Small intestine (tissue), 7 donors: ENCODE measurements around the gene PLA2G4C. TPM values are rescaled to one million over a fixed set of nuclear protein-coding genes. Genes with fewer than 3 reads are reported as not detected.

Experiments used
- DNase-seq, 2 donors: peaks; one replicate each; pipeline versions ENCODE4 v3.0.0 to v3.0.0-alpha.2; 2013
- FAIRE-seq: peaks from 2 replicates; lab custom pipeline; 2012; peaks lifted over from hg19 to GRCh38; lab: Jason Lieb, UNC
- H3K27ac ChIP-seq, 3 donors: one replicate each; pipeline ENCODE4 v1.5.1; 2013; ENCODE audit warnings: low read length in 2 of 3, mild to moderate bottlenecking in 2 of 3, control low read depth in 1 of 3, inconsistent platforms in 1 of 3, low read depth in 1 of 3, moderate library complexity in 1 of 3
- H3K27me3 ChIP-seq, 3 donors: one replicate each; pipeline ENCODE4 v1.6.1; 2013; ENCODE audit warnings: low read length in 3 of 3, inconsistent platforms in 1 of 3; ENCODE audit not compliant: control insufficient read depth in 3 of 3, insufficient read depth in 3 of 3
- H3K36me3 ChIP-seq, 3 donors: one replicate each; pipeline ENCODE4 v1.6.1; 2013; ENCODE audit warnings: low read length in 3 of 3, inconsistent platforms in 1 of 3, low read depth in 1 of 3, mild to moderate bottlenecking in 1 of 3, moderate library complexity in 1 of 3; ENCODE audit not compliant: control insufficient read depth in 3 of 3, insufficient read depth in 2 of 3
- H3K4me1 ChIP-seq, 3 donors: one replicate each; pipeline ENCODE4 v1.6.1; 2013; ENCODE audit warnings: low read length in 2 of 3, inconsistent platforms in 1 of 3, low read depth in 1 of 3, mild to moderate bottlenecking in 1 of 3, moderate library complexity in 1 of 3; ENCODE audit not compliant: control insufficient read depth in 3 of 3, insufficient read depth in 2 of 3
- H3K4me3 ChIP-seq, 3 donors: one replicate each; pipeline ENCODE4 v1.5.1; 2013; ENCODE audit warnings: low read length in 3 of 3, control low read depth in 1 of 3, inconsistent platforms in 1 of 3, low read depth in 1 of 3, mild to moderate bottlenecking in 1 of 3, moderate library complexity in 1 of 3
- H3K9me3 ChIP-seq, 2 donors: one replicate each; pipeline ENCODE4 v1.6.1; 2013; ENCODE audit warnings: low read depth in 1 of 2, low read length in 1 of 2; ENCODE audit not compliant: control insufficient read depth in 2 of 2, insufficient read depth in 1 of 2
- WGBS, 3 donors: extraction: QIAGEN DNeasy Blood & Tissue Kit; methylation state at CpG; one replicate each; pipeline ENCODE4 v1.1.7; 2013; 5-methylcytosine and 5-hydroxymethylcytosine counted together
- polyA plus RNA-seq, 4 donors: library from polyadenylated mRNA; stranded (reverse) in 3 of 4; unstranded in 1 of 4; fragments of 200-250 nt in 3 of 4; fragments of 120-200 nt in 1 of 4; gene quantifications; one replicate each; pipeline versions ENCODE4 v1.2.1 to v1.2.3, GENCODE V29; 2013
- donor health status: healthy with polysubstance abuse.
- donor health status: control.
- donor health status: control.
- donor health status: Bipolar disorder and iron deficiency.
- donor health status: healthy.

PLA2G4C gene
- polyA plus RNA-seq, 4 donors = 4.0 to 29.2 (median 11.4) TPM

DNA sequence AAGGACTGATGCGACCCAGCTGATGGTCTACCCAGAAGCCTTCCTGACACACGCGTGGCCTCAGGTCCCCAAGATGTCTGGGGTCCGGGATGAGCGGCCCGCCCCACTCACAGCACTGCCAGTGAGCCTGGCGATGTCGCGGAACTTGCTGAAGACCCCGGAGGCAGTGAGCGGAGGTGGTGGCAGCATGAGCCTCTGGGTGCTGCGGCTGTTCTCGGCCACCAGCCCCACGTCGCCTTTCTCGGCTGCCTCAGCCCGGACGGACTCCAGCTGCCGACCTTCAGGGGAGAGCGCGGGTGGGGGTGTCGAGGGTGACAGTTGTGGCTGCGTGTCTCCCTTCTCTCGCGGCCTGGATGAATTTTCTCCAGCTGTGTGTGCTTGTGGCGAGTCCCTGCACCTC lies 26.8 kb upstream of the PLA2G4C start:
- peaks cover 2 to 68% (median 2%) of the 10 kb centered on the region in 3 donors for H3K36me3 ChIP-seq
- no peaks in the 10 kb centered on the region for H3K27me3 ChIP-seq
- no peak for DNase-seq
- no peaks in the 10 kb centered on the region for H3K4me1 ChIP-seq
- no peak for FAIRE-seq
- no peak overlapping the region for H3K4me3 ChIP-seq
- WGBS, 3 donors = 94 to 95% (median 94%) methylated on average over 25 to 26 of the region's 26 CpGs
- no peaks in the 10 kb centered on the region for H3K9me3 ChIP-seq
- no peak overlapping the region for H3K27ac ChIP-seq

- Histone ChIP-seq H3K36me3 (peaks cover 2 to 75% (median 2%) of the 10 kb centered on the region in 3 donors), H3K4me1 (no peaks in the 10 kb centered on the region), H3K27me3 (no peaks in the 10 kb centered on the region), H3K9me3 (no peaks in the 10 kb centered on the region), H3K4me3 (no peak overlapping the region), H3K27ac (no peak overlapping the region)
- DNase-seq (no peak), FAIRE-seq (no peak)
- 88 to 96% (median 95%) methylated on average over 4 of the region's 4 CpGs for WGBS, 3 donors
Measured at GRCh38 chr19:48136547-48136946, 25.9 kb upstream of the PLA2G4C start.

DNA sequence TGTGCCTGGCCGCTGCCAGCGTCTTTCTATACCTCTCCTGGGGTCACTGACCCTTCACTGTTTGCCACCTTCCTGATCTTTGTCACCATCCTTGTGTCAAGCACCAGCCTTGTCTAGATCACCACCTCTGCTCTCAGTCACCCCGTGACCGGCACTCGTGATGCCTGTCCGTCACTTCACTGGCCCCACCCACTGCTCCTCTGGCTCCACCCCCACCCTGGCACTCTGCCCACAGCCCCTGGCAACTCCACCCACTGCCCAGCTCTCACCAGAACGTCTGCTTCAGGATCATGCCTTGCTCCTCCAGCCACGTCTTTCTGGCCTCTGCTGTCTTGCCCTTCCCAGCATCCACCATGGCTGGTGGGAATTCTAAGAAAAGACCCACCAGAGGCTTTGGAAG lies 24.8 kb upstream of the PLA2G4C start:
- 64 to 73% (median 70%) methylated on average over 8 of the region's 8 CpGs for WGBS, 3 donors
- H3K9me3 ChIP-seq = no peaks in the 10 kb centered on the region
- H3K36me3 ChIP-seq = peaks cover 2 to 79% (median 5%) of the 10 kb centered on the region in 3 donors
- H3K27me3 ChIP-seq = no peaks in the 10 kb centered on the region
- H3K27ac ChIP-seq = no peak overlapping the region
- H3K4me1 ChIP-seq = no peaks in the 10 kb centered on the region
- peak in 1 of 2 donors; percentile 9 for DNase-seq
- FAIRE-seq = no peak
- H3K4me3 ChIP-seq = no peak overlapping the region

GRCh38 chr19:48133094-48133493 lies 22.5 kb upstream of the PLA2G4C start:
- Histone ChIP-seq H3K4me1 (no peaks in the 10 kb centered on the region), H3K36me3 (peaks cover 2 to 82% (median 9%) of the 10 kb centered on the region in 3 donors), H3K27ac (no peak overlapping the region), H3K9me3 (no peaks in the 10 kb centered on the region), H3K4me3 (no peak overlapping the region), H3K27me3 (no peaks in the 10 kb centered on the region)
- 92 to 97% (median 94%) methylated on average over 6 of the region's 6 CpGs for WGBS, 3 donors
- FAIRE-seq = no peak
- no peak for DNase-seq

- Histone ChIP-seq H3K36me3 (peaks cover 0 to 66% (median 6%) of the 10 kb centered on the region in 3 donors), H3K27ac (no peak overlapping the region), H3K4me3 (no peak overlapping the region), H3K27me3 (no peaks in the 10 kb centered on the region), H3K4me1 (no peaks in the 10 kb centered on the region), H3K9me3 (no peaks in the 10 kb centered on the region)
- DNase-seq = no peak
- FAIRE-seq = no peak
- 97% methylated on average over 6 of the region's 6 CpGs for WGBS, 3 donors
Measured at GRCh38 chr19:48127561-48127960, 16.9 kb upstream of the PLA2G4C start.

- peak; percentile 18 to 45 for DNase-seq
- H3K4me3 ChIP-seq = no peak overlapping the region
- H3K4me1 ChIP-seq = no peaks in the 10 kb centered on the region
- no peak for FAIRE-seq
- H3K27me3 ChIP-seq = no peaks in the 10 kb centered on the region
- 43 to 62% (median 53%) methylated on average over 12 of the region's 12 CpGs for WGBS, 3 donors
- H3K36me3 ChIP-seq = peaks cover 0 to 61% (median 0%) of the 10 kb centered on the region in 3 donors
- peaks cover 0 to 6% of the 10 kb centered on the region in 2 donors for H3K9me3 ChIP-seq
- H3K27ac ChIP-seq = no peak overlapping the region
Measured at GRCh38 chr19:48123907-48124651, 13.5 kb upstream of the PLA2G4C start.

- FAIRE-seq = no peak
- H3K27ac ChIP-seq = no peak overlapping the region
- no peaks in the 10 kb centered on the region for H3K27me3 ChIP-seq
Measured at GRCh38 chr19:48122421-48122820, 11.8 kb upstream of the PLA2G4C start.

GRCh38 chr19:48121909-48122371 lies 11.3 kb upstream of the PLA2G4C start:
- peaks cover 0 to 6% of the 10 kb centered on the region in 2 donors for H3K9me3 ChIP-seq

More at GRCh38 chr19:48122421-48122820, 11.8 kb upstream of the PLA2G4C start:
- WGBS, 3 donors = 77 to 94% (median 90%) methylated on average over 14 of the region's 14 CpGs
- no peak overlapping the region for H3K4me3 ChIP-seq
- peaks cover 0 to 6% of the 10 kb centered on the region in 2 donors for H3K9me3 ChIP-seq
- DNase-seq = no peak
- H3K36me3 ChIP-seq = peaks cover 0 to 62% (median 0%) of the 10 kb centered on the region in 3 donors
- H3K4me1 ChIP-seq = no peaks in the 10 kb centered on the region

More at GRCh38 chr19:48121909-48122371, 11.3 kb upstream of the PLA2G4C start:
- no peak overlapping the region for H3K4me3 ChIP-seq
- H3K27me3 ChIP-seq = no peaks in the 10 kb centered on the region
- DNase-seq (no peak), FAIRE-seq (no peak)
- H3K36me3 ChIP-seq = peaks cover 0 to 61% (median 0%) of the 10 kb centered on the region in 3 donors
- WGBS, 3 donors = 68 to 87% (median 82%) methylated on average over 10 of the region's 10 CpGs
- no peak overlapping the region for H3K27ac ChIP-seq
- no peaks in the 10 kb centered on the region for H3K4me1 ChIP-seq
